Gastrocnemius medialis (tissue), 4 donors: ENCODE results near the gene HAO1. TPM values are rescaled to one million over a fixed set of nuclear protein-coding genes. Genes with fewer than 3 reads are reported as not detected.

ENCODE experiments used
- ATAC-seq, 2 donors: fragments of 150-250 bp; one replicate each; pipeline ENCODE4 v1.9.1; 2016
- DNase-seq, 2 donors: peaks; one replicate each; pipeline ENCODE4 v3.0.0-alpha.2; 2019
- H3K27ac ChIP-seq, 4 donors: fragments of 200-600 bp; sonication (generic); 1 replicate in 1 of 4; 2 replicates in 3 of 4; pipeline ENCODE4 v1.5.1; 2016 to 2018; ENCODE audit warnings: mild to moderate bottlenecking in 2 of 4, moderate library complexity in 1 of 4
- H3K27me3 ChIP-seq, 3 donors: fragments of 200-600 bp; sonication (generic) in 2 of 3; 1 replicate in 1 of 3; 2 replicates in 2 of 3; pipeline versions ENCODE4 v1.5.1 to v1.6.0; 2016 to 2019; ENCODE audit warnings: mild to moderate bottlenecking in 1 of 3, moderate library complexity in 1 of 3
- H3K36me3 ChIP-seq, 2 donors: fragments of 200-600 bp; sonication (generic) in 1 of 2; one replicate each; pipeline ENCODE4 v1.5.1; 2017 to 2018
- H3K4me1 ChIP-seq, 2 donors: fragments of 200-600 bp; sonication (generic) in 1 of 2; one replicate each; pipeline ENCODE4 v1.5.1; 2016 to 2017; ENCODE audit warnings: mild to moderate bottlenecking in 2 of 2
- H3K4me3 ChIP-seq, 4 donors: fragments of 200-600 bp; sonication (generic) in 3 of 4; 1 replicate in 1 of 4; 2 replicates in 3 of 4; pipeline ENCODE4 v1.5.1; 2016 to 2019; ENCODE audit warnings: mild to moderate bottlenecking in 2 of 4
- H3K9me3 ChIP-seq, 3 donors: fragments of 200-600 bp; sonication (generic) in 2 of 3; 1 replicate in 1 of 3; 2 replicates in 2 of 3; pipeline ENCODE4 v1.5.1; 2016 to 2019
- POLR2A ChIP-seq, 2 donors: fragments of 450-650 bp; IDR thresholded peaks; one replicate each; pipeline ENCODE4 v1.6.1; 2017; ENCODE audit warnings: antibody characterized with exemption in 2 of 2, mild to moderate bottlenecking in 2 of 2, moderate library complexity in 2 of 2
- in situ Hi-C, 4 donors: fragments of 200-750 bp; cut with MboI; loops; one replicate each; pipeline versions ENCODE4 v1.15.0 to v1.8.0; 2017; ENCODE audit warnings: low sequenced_read_pairs in 4 of 4
- intact Hi-C: fragments of 100-400 bp; cut with DNase I; formaldehyde crosslinking; loops from one replicate; pipeline ENCODE4 v1.15.1; 2023; ENCODE audit warnings: low total_unique reads
- total RNA-seq, 4 donors: library from RNA; depleted of rRNA; stranded (reverse); fragments of >200 nt; gene quantifications; one replicate each; pipeline versions ENCODE4 v1.1.0 to v1.2.3, GENCODE V29; 2016
- TF ChIP-seq, protein P1 (sequence below), 5 experiments: fragments of 450-650 bp in 3 of 5; fragments of 200-600 bp in 2 of 5; sonication (generic) in 2 of 5; IDR thresholded peaks in 4 of 5; conservative IDR thresholded peaks in 1 of 5; 1 replicate in 4 of 5; 2 replicates in 1 of 5; pipeline ENCODE4 v1.5.1; 2016 to 2019; ENCODE audit warnings: antibody characterized with exemption in 5 of 5, mild to moderate bottlenecking in 3 of 5, moderate library complexity in 3 of 5

The HAO1 gene
- total RNA-seq, 4 donors from 2014 or later, result 0.23 to 0.40 TPM; not detected in 2

DNA sequence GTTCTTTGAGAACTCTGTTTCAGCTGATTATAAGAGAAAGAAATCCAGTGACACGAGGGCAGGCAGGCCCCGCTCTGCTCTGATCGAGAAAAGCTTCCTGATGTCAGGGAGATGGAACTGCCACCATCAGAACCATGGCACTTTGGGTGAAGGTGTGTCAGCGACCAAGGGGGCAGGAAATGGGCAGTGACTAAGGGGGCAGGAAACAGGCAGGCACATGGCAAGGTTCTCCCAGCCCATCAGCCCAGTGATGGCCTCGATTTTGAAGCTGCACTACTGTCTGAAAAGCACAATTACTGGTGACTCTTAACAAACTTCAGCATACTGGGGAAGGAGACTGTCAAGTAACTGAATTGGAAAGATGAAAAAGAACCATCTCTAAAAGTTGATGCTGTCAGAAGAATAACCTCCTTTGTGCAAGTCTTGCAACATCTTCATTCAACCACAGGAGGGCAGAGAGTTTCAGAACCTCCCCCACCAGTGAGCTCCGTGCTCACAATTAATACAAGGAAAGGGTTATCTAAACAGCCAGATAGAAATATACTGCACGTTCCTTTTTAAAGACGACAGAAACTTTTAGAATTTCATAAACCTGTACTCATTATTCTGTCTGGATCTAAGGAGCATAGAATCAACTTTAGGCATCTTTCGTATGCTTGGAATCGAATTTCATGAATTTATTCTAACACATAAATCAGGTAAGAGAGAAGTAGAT lies 40.2 kb upstream of the HAO1 start:
- Histone ChIP-seq H3K27me3 (no peaks in the 10 kb centered on the region), H3K9me3 (no peaks in the 10 kb centered on the region), H3K4me3 (no peak overlapping the region), H3K4me1 (no peaks in the 10 kb centered on the region), H3K36me3 (peaks cover 0 to 39% of the 10 kb centered on the region in 2 donors), H3K27ac (no peak overlapping the region)
- no peak for DNase-seq
- in situ Hi-C loops (no loop called here), intact Hi-C loops (no loop called here)
- no peak for ATAC-seq
- no peak for TF ChIP-seq POLR2A (IDR thresholded peaks at IDR 0.05)
- TF ChIP-seq, protein P1, sequence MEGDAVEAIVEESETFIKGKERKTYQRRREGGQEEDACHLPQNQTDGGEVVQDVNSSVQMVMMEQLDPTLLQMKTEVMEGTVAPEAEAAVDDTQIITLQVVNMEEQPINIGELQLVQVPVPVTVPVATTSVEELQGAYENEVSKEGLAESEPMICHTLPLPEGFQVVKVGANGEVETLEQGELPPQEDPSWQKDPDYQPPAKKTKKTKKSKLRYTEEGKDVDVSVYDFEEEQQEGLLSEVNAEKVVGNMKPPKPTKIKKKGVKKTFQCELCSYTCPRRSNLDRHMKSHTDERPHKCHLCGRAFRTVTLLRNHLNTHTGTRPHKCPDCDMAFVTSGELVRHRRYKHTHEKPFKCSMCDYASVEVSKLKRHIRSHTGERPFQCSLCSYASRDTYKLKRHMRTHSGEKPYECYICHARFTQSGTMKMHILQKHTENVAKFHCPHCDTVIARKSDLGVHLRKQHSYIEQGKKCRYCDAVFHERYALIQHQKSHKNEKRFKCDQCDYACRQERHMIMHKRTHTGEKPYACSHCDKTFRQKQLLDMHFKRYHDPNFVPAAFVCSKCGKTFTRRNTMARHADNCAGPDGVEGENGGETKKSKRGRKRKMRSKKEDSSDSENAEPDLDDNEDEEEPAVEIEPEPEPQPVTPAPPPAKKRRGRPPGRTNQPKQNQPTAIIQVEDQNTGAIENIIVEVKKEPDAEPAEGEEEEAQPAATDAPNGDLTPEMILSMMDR (IDR thresholded peaks at IDR 0.05 in 4 of 5, conservative IDR thresholded peaks at IDR 0.05 in 1 of 5), result no peak

- H3K36me3 ChIP-seq, result peaks cover 0 to 25% of the 10 kb centered on the region in 2 donors
- H3K4me1 ChIP-seq, result no peaks in the 10 kb centered on the region
- DNase-seq, result no peak
- no peak overlapping the region for H3K27ac ChIP-seq
- ATAC-seq, result no peak
- H3K4me3 ChIP-seq, result no peak overlapping the region
- in situ Hi-C loops (no loop called here), intact Hi-C loops (no loop called here)
- no peaks in the 10 kb centered on the region for H3K27me3 ChIP-seq
- TF ChIP-seq, protein P1 (IDR thresholded peaks at IDR 0.05 in 4 of 5, conservative IDR thresholded peaks at IDR 0.05 in 1 of 5), result no peak
- no peak for TF ChIP-seq POLR2A (IDR thresholded peaks at IDR 0.05)
- no peaks in the 10 kb centered on the region for H3K9me3 ChIP-seq
These were observed 37.5 kb upstream of the HAO1 start for GRCh38 chr20:7977709-7978108.

DNA sequence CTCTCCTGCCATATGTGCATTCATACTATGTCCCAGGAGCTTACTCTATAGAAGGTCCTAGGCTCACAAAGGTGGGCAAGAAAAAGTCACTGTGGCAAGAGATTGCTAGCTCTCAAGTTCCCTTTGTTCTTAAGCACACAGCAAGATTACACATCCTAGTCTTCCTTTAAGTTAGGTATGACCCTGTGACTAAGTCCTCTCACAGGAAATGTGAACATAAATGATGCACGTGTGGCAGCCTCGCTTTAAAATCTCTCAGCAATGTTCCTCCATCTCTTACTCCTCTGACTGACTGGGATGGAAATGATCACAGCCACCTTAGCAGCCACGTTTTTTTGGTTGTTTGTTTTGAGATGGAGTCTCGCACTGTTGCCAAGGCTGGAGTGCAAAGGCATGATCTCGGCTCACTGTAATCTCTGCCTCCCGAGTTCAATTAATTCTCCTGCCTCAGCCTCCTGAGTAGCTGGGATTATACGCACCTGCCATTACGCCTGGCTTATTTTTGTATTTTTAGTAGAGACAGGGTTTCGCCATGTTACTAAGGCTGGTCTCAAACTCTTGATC lies 35.7 kb upstream of the HAO1 start:
- H3K27ac ChIP-seq, result no peak overlapping the region
- H3K4me1 ChIP-seq, result no peaks in the 10 kb centered on the region
- intact Hi-C loops (no loop called here), in situ Hi-C loops (no loop called here)
- H3K9me3 ChIP-seq, result no peaks in the 10 kb centered on the region
- H3K4me3 ChIP-seq, result no peak overlapping the region
- no peaks in the 10 kb centered on the region for H3K27me3 ChIP-seq
- DNase-seq, result no peak
- TF ChIP-seq POLR2A (IDR thresholded peaks at IDR 0.05), result no peak
- peaks cover 0 to 10% of the 10 kb centered on the region in 2 donors for H3K36me3 ChIP-seq
- ATAC-seq, result no peak

- in situ Hi-C loops, result no loop called here
- ATAC-seq (no peak), DNase-seq (no peak)
- Histone ChIP-seq H3K4me1 (no peaks in the 10 kb centered on the region), H3K9me3 (no peaks in the 10 kb centered on the region), H3K36me3 (no peaks in the 10 kb centered on the region), H3K4me3 (no peak overlapping the region), H3K27me3 (no peaks in the 10 kb centered on the region), H3K27ac (no peak overlapping the region)
- intact Hi-C loops, result no loop called here
- no peak for TF ChIP-seq POLR2A (IDR thresholded peaks at IDR 0.05)
- TF ChIP-seq, protein P1 (IDR thresholded peaks at IDR 0.05 in 4 of 5, conservative IDR thresholded peaks at IDR 0.05 in 1 of 5), result no peak
These were observed 34.7 kb upstream of the HAO1 start for GRCh38 chr20:7974785-7975435.

GRCh38 chr20:7971536-7972280 lies 31.4 kb upstream of the HAO1 start:
- Histone ChIP-seq H3K4me1 (no peaks in the 10 kb centered on the region), H3K27me3 (no peaks in the 10 kb centered on the region), H3K27ac (no peak overlapping the region), H3K36me3 (no peaks in the 10 kb centered on the region), H3K9me3 (no peaks in the 10 kb centered on the region), H3K4me3 (no peak overlapping the region)
- DNase-seq (no peak), ATAC-seq (no peak)
- intact Hi-C loops, result no loop called here
- no peak for TF ChIP-seq POLR2A (IDR thresholded peaks at IDR 0.05)
- TF ChIP-seq, protein P1 (IDR thresholded peaks at IDR 0.05 in 4 of 5, conservative IDR thresholded peaks at IDR 0.05 in 1 of 5), result no peak
- in situ Hi-C loops, result no loop called here
